ENCODE results near the gene TMPRSS4. TPM values are rescaled to one million over a fixed set of nuclear protein-coding genes. Genes with fewer than 3 reads are reported as not detected.

The TMPRSS4 gene
- total RNA-seq, 1 experiment from 2014 or later, result not detected

- no peak for DNase-seq (ENCODE audit: low spot score)
- ChIA-PET CTCF (interaction anchor here (0.6 kb wide), 1 partner anchor 16 kb away, joined by 4 read pairs; no protein-coding TSS in a partner anchor), POLR2A (ENCODE audit: low non-redundant PET) (no interaction called here)
- Histone ChIP-seq H3K9me3 (ENCODE audit: low read depth, low read length, poor library complexity, severe bottlenecking) (no peaks in the 10 kb centered on the region), H3K27me3 (replicated peaks; ENCODE audit: insufficient read depth, low read depth, low read length, poor library complexity) (peaks cover 28% of the 10 kb centered on the region), H3K4me3 (ENCODE audit: low read depth, low read length, poor library complexity, severe bottlenecking) (no peak overlapping the region), H3K36me3 (ENCODE audit: insufficient read depth, low read length, poor library complexity, severe bottlenecking) (no peaks in the 10 kb centered on the region), H3K4me1 (ENCODE audit: insufficient read depth, low read length, poor library complexity, severe bottlenecking) (no peaks in the 10 kb centered on the region), H3K27ac (ENCODE audit: low read depth, low read length, poor library complexity, severe bottlenecking) (no peak overlapping the region)
- BruUV-seq (replicated peaks), result no TSS peak
- intact Hi-C loops (cut with micrococcal nuclease; ENCODE audit: unreplicated experiment), result loop anchor here (10.0 kb wide), 1 partner anchor 635 kb away; no protein-coding TSS in a partner anchor
- TF ChIP-seq CTCF (conservative IDR thresholded peaks at IDR 0.05; ENCODE audit: low read depth, low read length), result no peak
- no peak for TF ChIP-seq EZH2 (IDR thresholded peaks at IDR 0.05; ENCODE audit: borderline replicate concordance, low read depth, low read length, poor library complexity, severe bottlenecking)
These were observed 17.5 kb upstream of the TMPRSS4 start for GRCh38 chr11:118059246-118059940.

- Histone ChIP-seq H3K4me1 (ENCODE audit: insufficient read depth, low read length, poor library complexity, severe bottlenecking) (no peaks in the 10 kb centered on the region), H3K27ac (ENCODE audit: low read depth, low read length, poor library complexity, severe bottlenecking) (no peak overlapping the region), H3K9me3 (ENCODE audit: low read depth, low read length, poor library complexity, severe bottlenecking) (no peaks in the 10 kb centered on the region), H3K4me3 (ENCODE audit: low read depth, low read length, poor library complexity, severe bottlenecking) (no peak overlapping the region), H3K36me3 (ENCODE audit: insufficient read depth, low read length, poor library complexity, severe bottlenecking) (no peaks in the 10 kb centered on the region), H3K27me3 (replicated peaks; ENCODE audit: insufficient read depth, low read depth, low read length, poor library complexity) (peaks cover 28% of the 10 kb centered on the region)
- ChIA-PET POLR2A (ENCODE audit: low non-redundant PET) (no interaction called here), CTCF (no interaction called here)
- TF ChIP-seq CTCF (conservative IDR thresholded peaks at IDR 0.05; ENCODE audit: low read depth, low read length), result no peak
- TF ChIP-seq EZH2 (IDR thresholded peaks at IDR 0.05; ENCODE audit: borderline replicate concordance, low read depth, low read length, poor library complexity, severe bottlenecking), result no peak
- no TSS peak for BruUV-seq (replicated peaks)
- intact Hi-C loops (cut with micrococcal nuclease; ENCODE audit: unreplicated experiment), result no loop called here
- DNase-seq (ENCODE audit: low spot score), result no peak
These were observed 16.7 kb upstream of the TMPRSS4 start for GRCh38 chr11:118060081-118060661.

- no TSS peak for BruUV-seq (replicated peaks)
- CTCF ChIA-PET, result no interaction called here
- no peak overlapping the region for H3K27ac ChIP-seq (ENCODE audit: low read depth, low read length, poor library complexity, severe bottlenecking)
- intact Hi-C loops (cut with micrococcal nuclease; ENCODE audit: unreplicated experiment), result no loop called here
- POLR2A ChIA-PET (ENCODE audit: low non-redundant PET), result no interaction called here
- H3K9me3 ChIP-seq (ENCODE audit: low read depth, low read length, poor library complexity, severe bottlenecking), result no peaks in the 10 kb centered on the region
- DNase-seq (ENCODE audit: low spot score), result no peak
- H3K4me1 ChIP-seq (ENCODE audit: insufficient read depth, low read length, poor library complexity, severe bottlenecking), result no peaks in the 10 kb centered on the region
- H3K4me3 ChIP-seq (ENCODE audit: low read depth, low read length, poor library complexity, severe bottlenecking), result no peak overlapping the region
- peaks cover 23% of the 10 kb centered on the region for H3K27me3 ChIP-seq (replicated peaks; ENCODE audit: insufficient read depth, low read depth, low read length, poor library complexity)
- H3K36me3 ChIP-seq (ENCODE audit: insufficient read depth, low read length, poor library complexity, severe bottlenecking), result no peaks in the 10 kb centered on the region
- TF ChIP-seq CTCF (conservative IDR thresholded peaks at IDR 0.05; ENCODE audit: low read depth, low read length) (no peak), EZH2 (IDR thresholded peaks at IDR 0.05; ENCODE audit: borderline replicate concordance, low read depth, low read length, poor library complexity, severe bottlenecking) (no peak)
These were observed 16.0 kb upstream of the TMPRSS4 start for GRCh38 chr11:118060869-118061268.
